Heart left ventricle (tissue), 16 donors: ENCODE data around the gene PSKH1. TPM values are rescaled to one million over a fixed set of nuclear protein-coding genes. Genes with fewer than 3 reads are reported as not detected.

Experiments used
- ATAC-seq, 4 donors: fragments of 200-7000 bp; cut with Tn5 transposase; one replicate each; pipeline ENCODE4 v1.9.1; 2020 to 2022; ENCODE audit warnings: moderate library complexity in 4 of 4, mild to moderate bottlenecking in 3 of 4, moderate number of reproducible peaks in 1 of 4
- DNase-seq, 5 donors: peaks; one replicate each; pipeline ENCODE4 v3.0.0-alpha.2; 2020
- H3K27ac ChIP-seq, 12 donors: fragments of 200-600 bp; sonication (generic) in 4 of 12; one replicate each; pipeline versions ENCODE4 v1.5.0 to v1.8.0; 2016 to 2022; ENCODE audit warnings: mild to moderate bottlenecking in 2 of 12
- H3K27me3 ChIP-seq, 9 donors: fragments of 200-600 bp; sonication (generic) in 2 of 9; one replicate each; pipeline versions ENCODE4 v1.5.1 to v1.8.0; 2016 to 2022; ENCODE audit warnings: mild to moderate bottlenecking in 3 of 9
- H3K36me3 ChIP-seq, 9 donors: fragments of 200-600 bp; sonication (generic) in 2 of 9; one replicate each; pipeline versions ENCODE4 v1.5.0 to v1.8.0; 2018 to 2022; ENCODE audit warnings: mild to moderate bottlenecking in 2 of 9
- H3K4me1 ChIP-seq, 12 donors: fragments of 200-600 bp; sonication (generic) in 4 of 12; one replicate each; pipeline versions ENCODE4 v1.5.0 to v1.8.0; 2016 to 2022; ENCODE audit warnings: mild to moderate bottlenecking in 3 of 12
- H3K4me3 ChIP-seq, 12 donors: fragments of 200-600 bp; sonication (generic) in 4 of 12; one replicate each; pipeline versions ENCODE4 v1.5.0 to v1.8.0; 2017 to 2022; ENCODE audit warnings: mild to moderate bottlenecking in 9 of 12, moderate library complexity in 4 of 12
- H3K9me3 ChIP-seq, 12 donors: fragments of 200-600 bp; sonication (generic) in 4 of 12; one replicate each; pipeline versions ENCODE4 v1.5.0 to v1.8.0; 2016 to 2022; ENCODE audit warnings: mild to moderate bottlenecking in 1 of 12
- CTCF ChIP-seq, 12 donors: fragments of 200-600 bp; sonication (generic) in 4 of 12; IDR thresholded peaks; one replicate each; pipeline versions ENCODE4 v1.5.0 to v1.8.0; 2018 to 2022; ENCODE audit warnings: antibody characterized with exemption in 12 of 12, mild to moderate bottlenecking in 5 of 12
- POLR2A ChIP-seq, 2 donors: fragments of 450-650 bp; IDR thresholded peaks; one replicate each; pipeline ENCODE4 v1.6.1; 2017; ENCODE audit warnings: antibody characterized with exemption in 2 of 2, mild to moderate bottlenecking in 2 of 2, moderate library complexity in 2 of 2
- WGBS, 4 donors: extraction: QIAGEN DNeasy Blood & Tissue Kit in 2 of 4; methylation state at CpG; one replicate each; pipeline versions ENCODE4 v1.1.5 to v1.1.7; 2013 to 2018; 5-methylcytosine and 5-hydroxymethylcytosine counted together
- intact Hi-C, 10 donors: fragments of 100-400 bp; cut with DNase I; formaldehyde crosslinking; loops; one replicate each; pipeline versions ENCODE4 v1.11.1 to v1.14.2; 2022
- polyA plus RNA-seq, 2 donors: library from polyadenylated mRNA; stranded (reverse); fragments of 200-250 nt; gene quantifications; one replicate each; pipeline ENCODE4 v1.2.3, GENCODE V29; 2013
- total RNA-seq, 9 donors: library from RNA; depleted of rRNA in 2 of 9; stranded (reverse); fragments of >200 nt in 2 of 9; fragmentation: NEBNext Ultra II Directional in 3 of 9; extraction: Animal tissue kit (Norgen Biotek cat#: 25700) in 3 of 9; gene quantifications; one replicate each; pipeline versions ENCODE4 v1.1.0 to v1.2.4, GENCODE V29; 2016 to 2023
- donor health status: ischemic (EF 13 %, LVEDD 7.1; RV severe dilation, severe dysfunction).
- donor health status: healthy with polysubstance abuse.
- donor health status: DM: no; HTN: yes; CAD: no.
- donor health status: DM: no; HTN: no; CAD: no.
- donor health status: ischemic (EF 25% LVEDD 6.9; RV normal size, moderate dysfunction).
- donor health status: ischemic (EF 25% LVEDD 5.7; RV mildly dilated, moderate dysfunction).
- donor health status: healthy.
- donor health status: DM: yes; HTN: yes; CAD: no.
- donor health status: ischemic (EF 35%, LVEDD 5.7; RV mildly dilated, moderate dysfunction).
- donor health status: nonischemic (EF 11% LVEDD 7.7; RV severe dilation, severe dysfunction).
- donor health status: DM: yes; HTN: yes; CAD: no.
- donor health status: PGD.
- donor health status: ischemic (EF 29% LVEDD 5.4; RV normal size, mild dysfunction).
- donor health status: nonischemic (EF 23%, LVEDD 6.1; RV moderate dilation, normal function).

Gene PSKH1
- total and polyA plus RNA-seq, 11 donors = 16.3 to 36.9 (median 21.6) TPM

- ATAC-seq (no peak), DNase-seq (no peak)
- Histone ChIP-seq H3K36me3 (peaks cover 0 to 54% (median 39%) of the 10 kb centered on the region in 9 donors), H3K27ac (peak overlapping the region in 11 of 12 donors; percentile 95 to 100 (median 99)), H3K4me3 (peak overlapping the region in 3 of 12 donors; percentile 9 to 20 (median 9)), H3K4me1 (peaks cover 49 to 89% (median 80%) of the 10 kb centered on the region in 12 donors), H3K27me3 (no peaks in the 10 kb centered on the region), H3K9me3 (no peaks in the 10 kb centered on the region)
- TF ChIP-seq CTCF (IDR thresholded peaks at IDR 0.05) (no peak), POLR2A (IDR thresholded peaks at IDR 0.05) (no peak)
- WGBS, 4 donors = 61 to 65% (median 64%) methylated on average over 6 of the region's 6 CpGs
- intact Hi-C loops = loop anchor here in 1 of 10 donors (10.0 kb wide), 1 partner anchor 270 kb away; the partner anchor contains the start of gene ESRP2
These were observed 71.5 kb downstream of the PSKH1 start for GRCh38 chr16:67964477-67965131.

GRCh38 chr16:67965668-67966548, 72.9 kb downstream of the PSKH1 start:
- Histone ChIP-seq H3K4me3 (peak overlapping the region; percentile 6 to 100 (median 90)), H3K4me1 (peaks cover 39 to 76% (median 67%) of the 10 kb centered on the region in 12 donors), H3K9me3 (no peaks in the 10 kb centered on the region), H3K27me3 (no peaks in the 10 kb centered on the region), H3K27ac (peak overlapping the region; percentile 41 to 100 (median 98)), H3K36me3 (peaks cover 0 to 41% (median 27%) of the 10 kb centered on the region in 9 donors)
- WGBS, 4 donors = 27 to 43% (median 32%) methylated on average over 10 to 11 of the region's 11 CpGs
- intact Hi-C loops = loop anchor here in 1 of 10 donors (10.0 kb wide), 1 partner anchor 269 kb away; the partner anchor contains the start of gene ESRP2
- no peak for DNase-seq
- TF ChIP-seq CTCF (IDR thresholded peaks at IDR 0.05) = no peak
- no peak for TF ChIP-seq POLR2A (IDR thresholded peaks at IDR 0.05)
- ATAC-seq = peak in 1 of 4 donors; percentile 19

GRCh38 chr16:67966549-67967182, 73.6 kb downstream of the PSKH1 start:
- Histone ChIP-seq H3K27me3 (no peaks in the 10 kb centered on the region), H3K4me1 (peaks cover 34 to 68% (median 60%) of the 10 kb centered on the region in 12 donors), H3K27ac (peak overlapping the region; percentile 41 to 100 (median 98)), H3K9me3 (no peaks in the 10 kb centered on the region), H3K36me3 (peaks cover 0 to 33% (median 20%) of the 10 kb centered on the region in 9 donors), H3K4me3 (peak overlapping the region; percentile 6 to 100 (median 90))
- ATAC-seq (peak in 3 of 4 donors; percentile 7 to 19 (median 8)), DNase-seq (peak in 4 of 5 donors; percentile 46 to 71 (median 70))
- intact Hi-C loops = loop anchor here in 1 of 10 donors (10.0 kb wide), 1 partner anchor 268 kb away; the partner anchor contains the start of gene ESRP2
- WGBS, 4 donors = 21 to 40% (median 38%) methylated on average over 3 of the region's 3 CpGs
- TF ChIP-seq CTCF (IDR thresholded peaks at IDR 0.05) (no peak), POLR2A (IDR thresholded peaks at IDR 0.05) (no peak)
